ENCODE results near the gene GOSR2. TPM values are rescaled to one million over a fixed set of nuclear protein-coding genes. Genes with fewer than 3 reads are reported as not detected.

GOSR2 gene
- total and polyA plus RNA-seq, 2 of the 13 experiments (the other 11 are each of a cell fraction or from before 2014, with no cell fraction given), result 61.5 to 63.9 TPM

- H3K27ac ChIP-seq (ENCODE audit: extremely low read length, insufficient read depth, low read length), result no peak overlapping the region
- no peaks in the 10 kb centered on the region for H3K79me2 ChIP-seq (ENCODE audit: insufficient read depth, low read length)
- intact Hi-C loops (cut with micrococcal nuclease; ENCODE audit: unreplicated experiment), result no loop called here
- H3K4me3 ChIP-seq (replicated peaks in 1 of 3; ENCODE audit: insufficient read depth in 1 of 3, low read depth in 2 of 3, low read length in 3 of 3), result no peak overlapping the region
- H4K20me1 ChIP-seq (ENCODE audit: insufficient read depth, low read length), result no peaks in the 10 kb centered on the region; the same call in 1 of the 2 replicates
- no peaks in the 10 kb centered on the region for H3K9me3 ChIP-seq (ENCODE audit: low read length)
- ATAC-seq, result peak; percentile 13
- TF ChIP-seq RXRA (CRISPR knock-in tag; IDR thresholded peaks at IDR 0.05), result no peak
- peak in 1 of 2 experiments; percentile 38; a peak in 2 of 4 replicates for TF ChIP-seq POLR2A (IDR thresholded peaks at IDR 0.05; ENCODE audit: insufficient read depth in 1 of 2, low read depth in 2 of 2, low read length in 2 of 2)
- no peak overlapping the region for H3K9ac ChIP-seq (ENCODE audit: insufficient read depth, low read depth, low read length)
- ChIA-PET CTCF (ENCODE audit: low intra/inter-chr PET ratio, low total read pairs) (no interaction called here), POLR2A (interaction anchor here (2.1 kb wide), 1 partner anchor 8 kb away, joined by 7 read pairs; no protein-coding TSS in a partner anchor)
- peaks cover 4 to 5% of the 10 kb centered on the region in 2 experiments; a peak in 3 of 5 replicates for H3K36me3 ChIP-seq (replicated peaks in 1 of 2; ENCODE audit: control insufficient read depth in 1 of 2, insufficient read depth in 2 of 2, low read length in 2 of 2)
- no peak for DNase-seq (ENCODE audit: low spot score)
- H2AFZ ChIP-seq (ENCODE audit: low read length), result no peak overlapping the region
- H3K27me3 ChIP-seq (ENCODE audit: control insufficient read depth in 1 of 2, insufficient read depth in 2 of 2, low read length in 2 of 2), result no peaks in the 10 kb centered on the region
- 82% methylated on average over 5 of the region's 7 CpGs for WGBS (ENCODE audit: low lambda C conversion rate)
- BruUV-seq (replicated peaks), result no TSS peak
- no peaks in the 10 kb centered on the region for H3K4me1 ChIP-seq (ENCODE audit: insufficient read depth, low read length)
- no peak for FAIRE-seq
- H3K4me2 ChIP-seq (ENCODE audit: low read depth, low read length), result no peak overlapping the region
- in situ Hi-C loops (cut with HindIII; ENCODE audit: extremely low pct_ligation_motif_present, low pct_unique_long_range_greater_than_20kb), result no loop called here
These were observed 27.5 kb downstream of the GOSR2 start for GRCh38 chr17:46950342-46950996.

DNA sequence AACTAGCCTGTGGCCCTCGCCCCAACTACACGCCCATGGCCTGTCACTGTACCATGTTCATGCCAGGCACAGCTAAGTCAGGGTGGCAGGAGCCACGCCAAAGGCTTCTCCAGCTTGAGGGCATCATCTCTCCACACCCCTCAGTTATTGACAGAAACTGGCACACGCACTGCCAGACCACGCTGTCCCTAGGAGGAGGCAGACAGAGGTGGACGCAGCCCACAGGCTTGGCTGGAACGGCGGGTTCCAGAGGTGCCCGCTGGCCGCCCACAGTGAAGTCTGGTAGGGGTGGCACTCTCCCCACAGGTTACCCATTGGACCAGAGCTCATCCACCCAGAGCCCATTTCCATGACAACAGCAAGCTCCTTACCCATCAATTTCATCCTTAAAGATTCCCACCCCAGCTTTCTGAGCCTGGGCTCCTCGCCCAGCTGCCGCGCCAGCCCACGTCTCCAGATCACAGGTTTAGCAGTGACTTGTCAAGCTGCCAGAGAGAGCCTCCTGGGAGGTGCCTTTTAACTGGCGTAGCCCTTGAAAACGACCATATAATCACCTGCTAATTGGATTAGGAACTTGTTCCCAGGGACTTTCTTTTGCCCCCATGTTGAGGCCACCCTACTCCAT, 28.1 kb downstream of the GOSR2 start:
- ATAC-seq, result peak; percentile 11
- H3K27me3 ChIP-seq (ENCODE audit: control insufficient read depth in 1 of 2, insufficient read depth in 2 of 2, low read length in 2 of 2), result no peaks in the 10 kb centered on the region
- no peak overlapping the region for H3K9ac ChIP-seq (ENCODE audit: insufficient read depth, low read depth, low read length)
- no peaks in the 10 kb centered on the region for H3K9me3 ChIP-seq (ENCODE audit: low read length)
- in situ Hi-C loops (cut with HindIII; ENCODE audit: extremely low pct_ligation_motif_present, low pct_unique_long_range_greater_than_20kb), result no loop called here
- 95% methylated on average over 15 of the region's 16 CpGs for WGBS (ENCODE audit: low lambda C conversion rate)
- H3K79me2 ChIP-seq (ENCODE audit: insufficient read depth, low read length), result no peaks in the 10 kb centered on the region
- peaks cover 5 to 7% of the 10 kb centered on the region in 2 experiments; a peak in 4 of 5 replicates for H3K36me3 ChIP-seq (replicated peaks in 1 of 2; ENCODE audit: control insufficient read depth in 1 of 2, insufficient read depth in 2 of 2, low read length in 2 of 2)
- H3K27ac ChIP-seq (ENCODE audit: extremely low read length, insufficient read depth, low read length), result no peak overlapping the region
- H3K4me1 ChIP-seq (ENCODE audit: insufficient read depth, low read length), result no peaks in the 10 kb centered on the region
- no peak overlapping the region for H3K4me3 ChIP-seq (replicated peaks in 1 of 3; ENCODE audit: insufficient read depth in 1 of 3, low read depth in 2 of 3, low read length in 3 of 3)
- DNase-seq (ENCODE audit: low spot score), result no peak
- intact Hi-C loops (cut with micrococcal nuclease; ENCODE audit: unreplicated experiment), result no loop called here
- ChIA-PET CTCF (ENCODE audit: low intra/inter-chr PET ratio, low total read pairs) (no interaction called here), POLR2A (interaction anchor here (2.1 kb wide), 1 partner anchor 8 kb away, joined by 7 read pairs; no protein-coding TSS in a partner anchor)
- no TSS peak for BruUV-seq (replicated peaks)
- no peak overlapping the region for H2AFZ ChIP-seq (ENCODE audit: low read length)
- FAIRE-seq, result no peak
- H3K4me2 ChIP-seq (ENCODE audit: low read depth, low read length), result no peak overlapping the region
- no peaks in the 10 kb centered on the region; the same call in 1 of the 2 replicates for H4K20me1 ChIP-seq (ENCODE audit: insufficient read depth, low read length)
- TF ChIP-seq LCORL (IDR thresholded peaks at IDR 0.05), result no peak
- TF ChIP-seq LCORL (CRISPR knock-in tag; IDR thresholded peaks at IDR 0.05), result no peak
- TF ChIP-seq POLR2AphosphoS2 (IDR thresholded peaks at IDR 0.05; ENCODE audit: low read depth, low read length), result peak; percentile 53; the same call in 1 of the 2 replicates
- TF ChIP-seq HNRNPL (IDR thresholded peaks at IDR 0.05; ENCODE audit: low read depth, low read length), result 0 out of 2 replicates have a peak, but pooled peaks have one; percentile 66
- peak; percentile 74 for TF ChIP-seq AGO2 (optimal IDR thresholded peaks at IDR 0.05; ENCODE audit: low read depth, low read length)
- 0 out of 2 replicates have a peak, but pooled peaks have one; percentile 27 for TF ChIP-seq KDM5B (CRISPR knock-in tag; IDR thresholded peaks at IDR 0.05; ENCODE audit: borderline replicate concordance)

All from HepG2 (cell line).